ENCODE measurements around the gene NDST4. TPM values are rescaled to one million over a fixed set of nuclear protein-coding genes. Genes with fewer than 3 reads are reported as not detected.

Gene NDST4
- total and polyA plus RNA-seq, 4 donors, result 0.65 TPM; not detected in 3

DNA sequence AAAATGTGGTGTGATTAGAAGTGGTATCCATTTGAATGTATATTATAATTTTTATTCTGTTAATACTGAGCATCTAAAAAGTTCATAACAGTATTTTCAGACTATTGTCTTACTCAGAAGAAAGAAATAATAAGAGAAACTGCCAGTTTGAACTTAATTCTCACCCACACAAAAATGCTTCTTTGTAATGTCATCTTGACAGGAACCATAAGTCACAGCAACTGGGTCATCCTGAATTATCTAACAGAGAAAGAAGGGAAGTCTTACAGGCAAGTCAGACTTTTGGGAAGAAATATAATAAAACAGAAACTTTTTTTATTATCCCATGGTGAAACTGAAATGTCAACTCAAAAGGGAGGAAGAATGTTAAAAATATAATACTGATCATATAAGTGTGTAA is 83.1 kb downstream of the NDST4 start:
- Histone ChIP-seq H3K4me3 (no peak overlapping the region), H3K4me1 (ENCODE audit: control insufficient read depth in 5 of 5, insufficient read depth in 5 of 5, low read length in 5 of 5) (peaks cover 0 to 8% (median 0%) of the 10 kb centered on the region in 5 donors), H3K27me3 (ENCODE audit: control insufficient read depth in 3 of 3, insufficient read depth in 3 of 3, low read length in 2 of 3) (no peaks in the 10 kb centered on the region), H3K9ac (ENCODE audit: insufficient read depth in 1 of 2, low read length in 2 of 2) (no peak overlapping the region), H3K36me3 (ENCODE audit: control insufficient read depth in 4 of 4, insufficient read depth in 4 of 4, low read length in 4 of 4) (no peaks in the 10 kb centered on the region), H3K27ac (ENCODE audit: low read depth in 1 of 2, low read length in 1 of 2) (no peak overlapping the region), H3K9me3 (ENCODE audit: control insufficient read depth in 4 of 4, insufficient read depth in 3 of 4, low read length in 3 of 4) (no peaks in the 10 kb centered on the region)
- no peak for ATAC-seq (ENCODE audit: insufficient read depth, low FRiP score)
- peak in 1 of 3 donors; percentile 0 for DNase-seq
- TF ChIP-seq, protein P1, sequence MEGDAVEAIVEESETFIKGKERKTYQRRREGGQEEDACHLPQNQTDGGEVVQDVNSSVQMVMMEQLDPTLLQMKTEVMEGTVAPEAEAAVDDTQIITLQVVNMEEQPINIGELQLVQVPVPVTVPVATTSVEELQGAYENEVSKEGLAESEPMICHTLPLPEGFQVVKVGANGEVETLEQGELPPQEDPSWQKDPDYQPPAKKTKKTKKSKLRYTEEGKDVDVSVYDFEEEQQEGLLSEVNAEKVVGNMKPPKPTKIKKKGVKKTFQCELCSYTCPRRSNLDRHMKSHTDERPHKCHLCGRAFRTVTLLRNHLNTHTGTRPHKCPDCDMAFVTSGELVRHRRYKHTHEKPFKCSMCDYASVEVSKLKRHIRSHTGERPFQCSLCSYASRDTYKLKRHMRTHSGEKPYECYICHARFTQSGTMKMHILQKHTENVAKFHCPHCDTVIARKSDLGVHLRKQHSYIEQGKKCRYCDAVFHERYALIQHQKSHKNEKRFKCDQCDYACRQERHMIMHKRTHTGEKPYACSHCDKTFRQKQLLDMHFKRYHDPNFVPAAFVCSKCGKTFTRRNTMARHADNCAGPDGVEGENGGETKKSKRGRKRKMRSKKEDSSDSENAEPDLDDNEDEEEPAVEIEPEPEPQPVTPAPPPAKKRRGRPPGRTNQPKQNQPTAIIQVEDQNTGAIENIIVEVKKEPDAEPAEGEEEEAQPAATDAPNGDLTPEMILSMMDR (IDR thresholded peaks at IDR 0.05; ENCODE audit: control extremely low read depth, extremely low read depth), result no peak

DNA sequence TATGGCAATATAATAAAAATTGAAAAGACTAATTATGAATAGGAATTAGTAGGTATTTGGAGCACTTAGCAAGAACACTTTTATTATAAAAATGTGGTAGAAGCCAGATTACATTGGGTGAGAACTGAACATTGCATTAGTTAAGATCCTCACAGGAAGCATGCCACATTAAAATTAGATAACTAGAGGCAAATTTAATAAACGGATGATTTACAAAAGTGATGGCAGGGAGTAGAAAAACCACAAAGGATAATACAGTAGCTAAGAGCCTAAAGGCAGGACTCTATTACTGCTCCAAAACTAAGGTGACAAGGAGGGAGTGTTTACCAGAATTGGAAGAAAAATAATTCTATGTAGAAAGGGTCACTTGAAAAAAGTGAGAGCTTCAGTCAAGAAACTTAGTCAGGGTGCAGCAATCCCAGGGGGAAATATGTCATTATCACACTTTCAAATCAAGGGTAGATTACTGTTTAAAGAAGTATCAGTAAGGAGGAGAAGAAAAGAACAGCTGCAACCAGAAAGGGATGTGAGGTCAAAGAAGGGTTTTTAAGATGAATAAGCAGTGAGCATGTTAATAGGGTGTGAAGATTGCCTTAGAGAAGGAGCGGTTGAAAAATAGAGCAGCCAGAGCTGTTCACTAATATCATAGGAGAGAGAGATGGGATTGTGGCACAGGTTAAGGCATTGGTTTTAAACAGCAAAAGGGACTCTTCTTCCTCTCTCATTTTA is 84.6 kb downstream of the NDST4 start:
- TF ChIP-seq, protein P1 (IDR thresholded peaks at IDR 0.05; ENCODE audit: control extremely low read depth, extremely low read depth), result no peak
- Histone ChIP-seq H3K36me3 (ENCODE audit: control insufficient read depth in 4 of 4, insufficient read depth in 4 of 4, low read length in 4 of 4) (no peaks in the 10 kb centered on the region), H3K9ac (ENCODE audit: insufficient read depth in 1 of 2, low read length in 2 of 2) (no peak overlapping the region), H3K27ac (ENCODE audit: low read depth in 1 of 2, low read length in 1 of 2) (no peak overlapping the region), H3K4me3 (no peak overlapping the region), H3K9me3 (ENCODE audit: control insufficient read depth in 4 of 4, insufficient read depth in 3 of 4, low read length in 3 of 4) (peaks cover 0 to under 1% (median 0%) of the 10 kb centered on the region in 4 donors), H3K27me3 (ENCODE audit: control insufficient read depth in 3 of 3, insufficient read depth in 3 of 3, low read length in 2 of 3) (no peaks in the 10 kb centered on the region), H3K4me1 (ENCODE audit: control insufficient read depth in 5 of 5, insufficient read depth in 5 of 5, low read length in 5 of 5) (peaks cover 0 to 8% (median 0%) of the 10 kb centered on the region in 5 donors)
- WGBS, 2 donors, result 50 to 66% methylated on average over 2 of the region's 2 CpGs
- ATAC-seq (ENCODE audit: insufficient read depth, low FRiP score), result no peak
- peak in 2 of 3 donors; percentile 29 to 59 for DNase-seq

DNA sequence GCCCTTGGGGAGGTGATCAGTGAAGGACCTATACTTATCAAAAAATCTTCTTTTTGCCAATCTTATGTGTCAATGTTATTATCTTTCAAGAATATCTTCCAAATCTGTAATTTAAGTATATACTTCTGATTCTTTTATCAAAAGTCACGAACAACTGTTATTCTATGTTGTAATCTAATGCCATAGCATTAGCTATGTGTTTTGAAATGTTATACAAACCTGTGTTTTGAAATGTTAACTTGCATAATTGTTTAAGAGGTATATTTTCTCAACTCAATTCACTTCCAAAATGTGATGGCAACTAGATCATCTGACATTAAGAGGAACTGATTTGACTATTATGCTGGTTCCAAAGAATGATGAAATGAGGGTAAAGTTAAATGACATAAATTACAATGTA is 113.5 kb downstream of the NDST4 start:
- no peaks in the 10 kb centered on the region for H3K36me3 ChIP-seq (ENCODE audit: control insufficient read depth in 4 of 4, insufficient read depth in 4 of 4, low read length in 4 of 4)
- no peak overlapping the region for H3K4me3 ChIP-seq
- ATAC-seq (ENCODE audit: insufficient read depth, low FRiP score) (no peak), DNase-seq (no peak)
- no peak overlapping the region for H3K27ac ChIP-seq (ENCODE audit: low read depth in 1 of 2, low read length in 1 of 2)
- H3K9me3 ChIP-seq (ENCODE audit: control insufficient read depth in 4 of 4, insufficient read depth in 3 of 4, low read length in 3 of 4), result peaks cover 0 to 3% (median 0%) of the 10 kb centered on the region in 4 donors
- H3K9ac ChIP-seq (ENCODE audit: insufficient read depth in 1 of 2, low read length in 2 of 2), result no peak overlapping the region
- TF ChIP-seq, protein P1 (IDR thresholded peaks at IDR 0.05; ENCODE audit: control extremely low read depth, extremely low read depth), result no peak
- no peaks in the 10 kb centered on the region for H3K27me3 ChIP-seq (ENCODE audit: control insufficient read depth in 3 of 3, insufficient read depth in 3 of 3, low read length in 2 of 3)
- peaks cover 0 to 3% (median 0%) of the 10 kb centered on the region in 5 donors for H3K4me1 ChIP-seq (ENCODE audit: control insufficient read depth in 5 of 5, insufficient read depth in 5 of 5, low read length in 5 of 5)
- WGBS, 2 donors, result 71 to 77% methylated on average over 1 of the region's 1 CpG

Measured in lung (tissue), 12 donors.